ENCODE results near the gene TDRKH.

TDRKH gene, protein sequence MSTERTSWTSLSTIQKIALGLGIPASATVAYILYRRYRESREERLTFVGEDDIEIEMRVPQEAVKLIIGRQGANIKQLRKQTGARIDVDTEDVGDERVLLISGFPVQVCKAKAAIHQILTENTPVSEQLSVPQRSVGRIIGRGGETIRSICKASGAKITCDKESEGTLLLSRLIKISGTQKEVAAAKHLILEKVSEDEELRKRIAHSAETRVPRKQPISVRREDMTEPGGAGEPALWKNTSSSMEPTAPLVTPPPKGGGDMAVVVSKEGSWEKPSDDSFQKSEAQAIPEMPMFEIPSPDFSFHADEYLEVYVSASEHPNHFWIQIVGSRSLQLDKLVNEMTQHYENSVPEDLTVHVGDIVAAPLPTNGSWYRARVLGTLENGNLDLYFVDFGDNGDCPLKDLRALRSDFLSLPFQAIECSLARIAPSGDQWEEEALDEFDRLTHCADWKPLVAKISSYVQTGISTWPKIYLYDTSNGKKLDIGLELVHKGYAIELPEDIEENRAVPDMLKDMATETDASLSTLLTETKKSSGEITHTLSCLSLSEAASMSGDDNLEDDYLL

DNA sequence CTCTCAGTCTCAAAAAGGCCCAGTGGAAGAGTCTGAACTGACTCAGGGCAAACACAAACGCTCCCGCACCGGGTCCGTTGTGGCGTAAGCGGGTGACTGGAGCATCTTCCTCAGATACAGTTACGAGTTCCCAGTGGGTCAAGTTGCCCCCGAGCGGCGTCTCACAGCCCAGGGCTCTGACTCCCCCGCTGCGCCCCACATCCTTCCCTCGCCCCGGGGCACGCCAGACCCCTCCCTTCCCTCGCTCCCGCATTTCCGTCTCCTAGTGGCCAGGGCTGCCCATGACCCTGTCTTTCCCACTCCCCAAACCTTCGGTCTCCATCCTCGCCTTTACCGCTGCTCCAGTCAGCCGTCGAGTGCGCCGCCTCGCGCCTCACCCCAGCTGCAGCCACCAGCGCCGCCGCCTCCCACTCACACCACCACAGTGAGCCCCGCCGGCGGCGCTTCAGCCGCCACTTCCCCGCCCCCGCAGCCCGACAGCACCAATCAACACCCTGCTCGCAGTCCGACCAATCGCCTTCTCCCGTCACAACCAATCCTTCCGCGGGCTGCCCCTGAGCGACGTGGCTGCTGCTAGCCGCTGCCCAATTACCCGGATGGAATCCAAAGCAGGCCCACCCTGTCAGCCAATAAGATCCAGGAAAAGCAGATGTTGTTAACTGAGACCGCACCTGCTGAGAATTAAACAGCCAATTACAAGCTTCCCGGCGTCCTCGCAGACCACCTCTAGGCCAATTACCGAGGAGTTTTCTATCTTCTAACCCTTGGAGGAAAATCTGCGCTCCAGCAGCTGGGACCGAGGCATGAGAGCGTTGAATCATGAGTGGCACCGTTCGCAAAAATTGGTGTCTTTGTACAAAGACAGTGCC lies at the start of gene TDRKH:
TDRKH (minus strand) TSS at position 430 of the 869 bp plus-strand sequence. CDS start 7,478 bp downstream, outside the sequence.
- peak; percentile 99 for DNase-seq

DNA sequence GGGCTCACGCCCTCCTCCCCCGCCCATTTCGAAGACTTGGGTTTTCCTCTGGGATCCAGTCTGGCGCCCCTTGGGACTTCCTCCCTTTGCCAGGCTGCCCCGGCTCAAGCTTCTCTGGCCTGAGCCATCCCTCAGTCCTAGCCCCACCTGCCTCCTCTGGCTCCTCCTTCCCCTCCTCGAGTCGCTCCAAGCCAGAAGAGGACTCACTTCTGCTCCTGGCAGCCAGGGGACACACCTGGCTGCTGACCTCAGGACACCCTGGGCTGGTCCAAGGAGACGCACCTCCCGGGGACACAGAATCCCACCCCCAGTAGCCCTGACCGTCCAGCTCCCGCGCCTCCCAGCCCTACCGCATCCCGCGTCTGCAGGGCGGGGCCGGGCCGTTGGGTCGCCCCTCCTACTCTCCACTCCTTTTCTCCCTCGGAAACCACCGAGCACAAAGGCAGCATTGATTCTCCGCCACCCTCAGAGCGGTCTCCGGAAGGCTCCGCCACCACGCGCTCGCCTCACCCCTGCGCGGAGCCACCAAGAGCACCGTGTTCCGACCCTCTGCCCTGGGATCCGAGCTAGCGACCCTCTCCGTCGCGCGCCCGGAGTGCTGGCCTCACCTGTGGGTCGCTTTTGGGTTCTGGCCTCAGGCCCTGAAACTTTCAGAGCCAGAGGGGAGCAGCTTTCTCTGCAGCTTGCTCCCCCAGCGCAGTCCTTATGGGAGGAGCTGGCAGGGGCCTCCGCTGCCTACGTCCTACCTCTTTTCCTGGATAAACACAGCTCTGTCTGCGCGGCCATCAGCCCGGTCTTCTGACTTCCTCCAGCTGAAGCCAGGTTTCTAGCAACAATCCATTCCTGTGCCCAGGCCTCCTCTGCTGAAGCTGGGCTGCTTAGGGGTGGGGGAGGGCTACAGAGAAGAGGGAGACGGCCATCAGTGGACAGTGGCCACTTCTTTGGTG lies 49.4 kb upstream of the TDRKH start, which contains the start of gene C2CD4D:
C2CD4D (minus strand) TSS at position 364 of the 947 bp plus-strand sequence. CDS start 831 bp downstream, outside the sequence.
- DNase-seq = peak; percentile 88

DNA sequence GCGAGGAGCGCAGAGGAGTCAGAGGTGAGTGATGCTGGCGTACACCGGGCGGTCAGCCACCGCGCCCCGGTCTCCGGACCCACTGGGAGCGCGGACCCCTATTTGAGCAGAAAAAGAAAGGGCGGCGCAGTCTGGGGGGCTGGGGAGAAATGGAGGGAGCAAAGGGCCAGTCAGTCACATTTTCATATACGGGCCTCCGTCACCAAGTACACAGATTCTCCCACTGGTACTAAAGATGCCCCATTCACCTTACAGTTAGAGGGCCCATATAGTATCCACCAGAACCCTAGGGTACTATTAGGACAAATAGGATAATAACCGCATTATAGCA lies 48.7 kb upstream of the TDRKH start:
- DNase-seq = no peak

DNA sequence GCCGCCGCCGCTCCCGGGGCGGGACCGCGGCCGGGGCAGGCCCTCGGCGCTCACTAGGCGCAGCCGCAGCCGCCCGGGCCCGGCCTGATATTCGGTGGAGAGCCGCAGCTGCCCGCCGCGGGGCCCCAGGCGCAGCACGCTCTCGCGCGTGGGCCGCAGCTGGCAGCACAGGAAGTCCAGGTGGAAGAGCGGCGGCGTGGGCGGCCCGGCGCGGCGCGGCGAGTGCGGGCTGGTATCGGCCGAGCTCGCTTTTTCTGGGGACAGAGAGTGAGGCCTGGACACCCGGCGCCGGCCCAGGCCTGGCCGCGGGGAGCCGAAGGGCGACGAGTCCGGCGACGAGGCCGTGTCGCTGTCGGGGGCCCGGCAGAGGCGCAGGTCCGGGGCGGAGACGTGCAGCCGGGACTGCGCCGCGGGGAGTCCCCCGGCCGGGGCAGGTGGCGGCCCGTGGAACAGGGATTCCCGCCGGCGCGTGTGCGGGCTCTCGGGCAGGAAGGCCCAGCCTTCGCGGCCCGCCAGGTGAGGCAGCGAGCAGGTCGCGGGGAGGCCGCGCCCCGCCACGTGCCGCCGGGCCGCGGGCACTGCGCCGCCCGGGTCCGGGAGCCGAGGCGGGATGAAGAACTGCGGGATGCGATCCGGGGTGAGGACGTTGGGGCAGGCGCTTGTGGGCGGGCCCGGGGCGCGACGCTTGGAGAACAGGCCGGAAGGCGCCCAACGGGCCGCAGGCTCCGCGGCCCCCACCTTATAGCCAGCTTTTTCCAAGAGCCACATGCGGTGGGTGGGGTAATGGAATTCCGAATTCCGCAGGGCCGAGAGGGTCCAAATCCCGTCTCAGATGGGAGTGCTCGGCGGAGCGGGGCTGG lies 48.2 kb upstream of the TDRKH start:
- DNase-seq = peak; percentile 58

DNA sequence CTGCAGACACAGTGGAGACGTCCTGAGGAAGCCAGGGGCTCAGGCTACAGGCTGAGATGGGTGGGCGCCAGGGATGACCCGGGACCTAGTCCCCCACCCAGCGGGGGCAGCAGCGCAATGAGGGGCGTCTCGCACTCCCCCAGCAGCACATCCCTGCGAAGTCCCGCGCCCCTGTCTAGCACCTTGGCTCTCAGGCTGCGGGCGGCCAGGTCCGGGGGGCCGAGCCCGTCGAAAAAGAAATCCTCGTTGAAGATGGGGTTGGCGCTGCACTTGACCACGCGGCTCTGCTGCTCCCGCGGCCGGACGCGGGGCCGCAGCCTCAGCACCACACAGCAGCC lies 47.6 kb upstream of the TDRKH start:
- no peak for DNase-seq

DNA sequence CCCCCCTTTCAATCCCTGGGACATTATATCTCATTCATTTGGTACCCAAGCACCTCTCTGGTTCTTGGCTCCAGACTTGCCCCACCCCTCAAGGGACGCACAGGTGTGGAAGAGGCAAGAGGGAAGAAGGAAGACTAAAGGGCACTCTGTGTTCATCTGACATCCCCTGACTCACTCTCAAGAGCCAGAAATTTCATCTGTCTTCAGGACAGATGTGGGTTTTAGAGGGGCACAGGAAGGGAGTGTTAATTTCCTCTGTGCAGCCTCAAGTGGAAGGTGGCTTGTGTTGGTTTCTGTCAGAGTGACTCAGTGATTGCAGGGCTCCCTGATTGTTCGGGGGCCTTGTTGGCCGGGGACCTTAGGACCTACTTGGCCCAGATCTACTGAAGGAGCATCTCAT lies 46.9 kb upstream of the TDRKH start:
- DNase-seq = peak; percentile 72

DNA sequence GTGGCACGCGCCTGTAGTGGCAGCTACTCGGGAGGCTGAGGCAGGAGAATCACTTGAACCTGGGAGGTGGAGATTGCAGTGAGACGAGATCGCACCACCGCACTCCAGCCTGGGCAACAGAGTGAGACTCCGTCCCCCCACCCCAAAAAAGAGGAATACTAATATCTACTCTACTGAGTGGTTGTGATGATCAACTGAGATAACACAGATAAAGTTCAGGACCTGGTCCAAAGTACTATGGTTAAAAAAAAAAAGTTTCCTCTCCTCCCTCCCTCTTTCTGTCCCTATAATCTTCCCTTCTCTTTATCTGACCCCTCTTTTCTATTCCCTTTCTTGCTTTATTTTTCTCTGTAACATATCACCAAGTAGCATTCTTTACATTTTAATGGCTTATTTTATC lies 45.3 kb upstream of the TDRKH start:
- DNase-seq = no peak

DNA sequence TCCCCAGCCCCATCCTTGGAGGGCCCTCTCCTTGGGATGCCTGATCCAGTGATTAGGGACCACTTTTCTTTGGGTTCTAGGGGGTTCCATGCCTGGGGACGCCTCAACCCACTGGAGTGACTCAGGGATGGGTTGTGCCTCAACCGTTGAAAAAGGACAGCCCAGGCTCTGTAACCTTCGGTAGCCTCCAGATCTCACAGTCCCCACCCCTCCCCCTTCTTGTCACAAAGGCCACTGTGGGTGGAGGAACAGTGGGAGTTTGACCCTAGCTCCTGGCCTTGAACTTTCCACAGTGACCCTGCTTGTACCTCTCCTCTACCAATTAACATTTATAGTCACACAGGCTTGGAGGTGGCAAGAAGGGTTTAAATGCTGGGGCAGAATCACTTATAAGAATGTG lies 43.9 kb upstream of the TDRKH start:
- DNase-seq = no peak

DNA sequence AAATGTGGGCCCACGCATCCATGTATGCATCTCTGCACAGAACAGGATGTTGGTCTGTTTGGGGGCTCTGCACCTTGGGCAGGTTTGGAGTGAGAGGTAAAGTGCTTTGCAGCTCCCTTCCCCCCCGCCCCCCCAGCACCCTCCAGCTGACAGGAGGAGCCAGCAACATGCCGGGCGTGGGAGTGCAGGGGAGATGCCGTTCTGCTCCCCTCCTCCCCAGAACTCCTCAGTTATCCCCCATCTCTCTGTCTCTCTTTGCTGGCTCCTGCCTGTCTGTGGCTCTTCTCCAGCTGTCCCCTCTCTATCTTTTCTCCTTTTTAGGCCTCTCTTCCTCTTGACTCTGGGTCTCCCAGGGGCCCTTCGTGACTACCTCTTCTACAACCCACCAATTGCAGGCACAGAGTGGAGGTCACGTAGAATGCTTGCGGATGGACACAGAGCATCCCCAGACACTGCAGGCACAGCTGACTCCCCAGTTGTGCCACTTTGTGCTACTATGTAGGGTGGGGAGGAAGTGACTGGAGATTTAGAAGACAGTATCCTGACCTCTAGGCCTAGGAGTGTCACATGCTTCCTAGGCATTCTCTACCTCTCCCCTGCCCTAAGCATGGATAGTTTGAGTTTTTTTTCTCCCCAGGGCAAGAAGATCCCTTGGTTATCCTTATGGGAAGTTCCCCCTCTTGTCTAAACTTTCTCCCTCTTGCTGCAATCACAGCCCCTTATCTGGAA lies 43.0 kb upstream of the TDRKH start:
- DNase-seq = no peak

DNA sequence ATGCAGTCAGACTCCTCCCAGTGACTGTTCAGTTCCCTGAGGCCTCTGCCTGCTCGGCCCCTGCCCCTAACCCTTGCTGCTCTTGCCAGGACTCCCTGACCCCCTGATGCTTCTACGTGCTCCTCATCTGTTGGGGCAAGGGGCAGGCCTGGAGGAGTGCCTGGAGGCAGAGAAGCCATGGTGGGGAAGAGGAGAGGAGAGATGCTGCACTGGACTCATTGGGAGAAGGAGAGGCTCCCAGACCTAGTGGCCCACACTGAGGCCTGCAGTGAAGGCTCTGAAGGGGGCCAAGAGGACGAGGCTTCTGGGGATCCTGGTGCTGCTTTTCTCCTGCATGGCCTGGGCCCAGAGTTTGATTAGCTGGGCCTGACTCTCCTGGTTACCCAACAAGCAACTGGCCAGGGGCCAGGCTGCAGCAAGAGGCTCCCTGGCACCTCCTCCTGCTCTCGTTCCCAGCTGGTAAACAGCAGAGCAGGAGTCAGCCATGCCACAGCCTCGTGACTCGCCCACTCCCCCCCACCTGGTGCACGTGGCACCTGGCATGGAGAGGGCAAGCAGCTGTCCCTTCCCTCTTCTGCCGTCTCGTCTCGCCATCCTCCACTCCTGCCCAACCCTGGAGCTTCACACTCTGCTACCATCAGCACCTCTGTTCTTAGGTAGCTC lies 42.1 kb upstream of the TDRKH start:
- DNase-seq = no peak

DNA sequence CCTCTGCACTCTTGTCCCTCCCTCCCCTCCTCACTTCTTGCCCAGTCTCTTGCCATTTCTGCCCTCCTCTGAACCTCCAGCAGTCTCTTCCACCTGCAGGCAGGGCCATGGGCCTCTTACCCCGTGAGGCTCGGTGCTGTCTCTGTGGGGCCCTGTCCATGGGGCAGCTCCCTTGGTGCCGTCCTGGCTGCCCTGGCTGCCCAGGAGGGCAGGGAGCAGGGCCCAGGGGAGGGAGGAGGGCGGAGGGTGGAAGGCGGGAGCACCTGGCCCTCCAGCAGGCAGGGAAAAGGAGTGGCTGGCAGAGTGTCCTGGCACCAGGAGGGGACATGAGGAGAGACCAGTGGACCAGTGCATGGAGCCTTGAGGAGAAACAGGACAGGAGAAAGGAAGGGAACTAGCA lies 41.3 kb upstream of the TDRKH start, which contains the start of gene RORC:
RORC (minus strand) TSS at position 198 of the 400 bp plus-strand sequence; CDS start at position 160, 38 bp downstream.
- no peak for DNase-seq

DNA sequence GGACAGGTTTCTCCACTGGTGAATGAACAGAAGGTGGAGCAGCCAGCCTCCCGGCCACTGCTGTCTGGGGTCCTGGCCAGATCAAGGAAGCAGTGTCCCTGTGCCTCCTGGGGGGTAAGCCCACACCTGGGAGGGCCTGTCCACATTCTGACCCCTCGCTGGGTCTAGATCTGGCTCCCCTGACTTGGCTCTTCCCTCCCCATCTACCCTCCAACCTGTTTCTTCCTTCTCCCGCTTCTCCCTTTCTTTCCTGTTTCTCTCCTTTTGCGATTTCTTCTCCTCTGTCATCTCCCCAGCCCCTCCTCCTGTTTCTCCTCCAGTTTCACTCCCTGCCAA lies 40.9 kb upstream of the TDRKH start:
- DNase-seq = no peak

DNA sequence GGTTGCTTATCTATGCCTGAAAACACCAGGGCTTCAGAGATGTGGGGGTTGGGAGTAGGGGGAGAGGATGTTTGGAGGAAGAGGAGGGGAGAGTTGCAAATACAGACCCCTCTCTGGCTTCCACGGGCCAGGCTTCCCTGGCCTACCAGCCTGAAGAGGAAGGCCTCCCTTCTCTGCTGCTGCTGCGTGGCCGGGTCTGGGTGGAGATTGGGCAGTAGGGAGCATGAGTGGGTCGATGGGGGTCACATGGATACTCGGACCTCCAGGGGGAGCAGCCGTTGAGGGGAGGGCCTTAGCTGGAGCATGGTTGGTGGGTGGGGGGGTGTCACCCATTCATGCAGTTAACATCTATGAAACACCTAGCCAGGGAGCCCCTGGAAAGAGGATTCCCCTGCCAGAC lies 39.8 kb upstream of the TDRKH start:
- DNase-seq = no peak

DNA sequence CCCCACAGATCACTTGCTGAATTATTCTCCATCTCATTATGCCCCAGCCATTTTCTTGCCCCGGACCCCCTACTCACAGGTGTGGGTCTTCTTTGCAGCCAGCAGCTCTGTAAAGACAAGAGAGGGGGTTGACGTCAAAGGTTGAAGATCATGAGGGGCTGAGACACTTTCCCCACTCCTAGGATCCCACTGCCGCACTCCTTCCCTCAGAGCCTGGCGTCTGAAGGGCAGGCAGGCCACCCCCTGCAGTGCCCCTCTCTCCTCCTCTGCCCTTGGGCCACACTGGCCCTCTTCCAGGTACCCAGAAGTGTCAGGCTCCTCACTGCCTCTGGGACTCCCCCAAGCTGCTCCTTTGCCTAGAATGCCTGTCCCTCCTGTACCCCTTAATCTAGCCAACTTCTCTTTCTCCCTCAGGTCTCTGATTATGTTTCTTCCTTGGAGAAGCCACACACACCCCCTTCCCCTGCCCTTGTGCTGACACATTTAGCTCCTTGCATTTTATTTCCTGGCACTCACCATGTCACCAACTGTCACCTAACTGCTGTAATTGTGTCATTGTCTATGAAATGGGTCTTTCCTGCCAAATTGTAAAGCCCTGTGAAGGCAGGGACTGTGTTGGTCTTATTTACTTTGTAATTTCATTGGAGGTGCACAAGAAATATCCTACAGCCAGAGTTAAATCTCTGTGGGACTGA lies 39.2 kb upstream of the TDRKH start:
- DNase-seq = peak; percentile 78

DNA sequence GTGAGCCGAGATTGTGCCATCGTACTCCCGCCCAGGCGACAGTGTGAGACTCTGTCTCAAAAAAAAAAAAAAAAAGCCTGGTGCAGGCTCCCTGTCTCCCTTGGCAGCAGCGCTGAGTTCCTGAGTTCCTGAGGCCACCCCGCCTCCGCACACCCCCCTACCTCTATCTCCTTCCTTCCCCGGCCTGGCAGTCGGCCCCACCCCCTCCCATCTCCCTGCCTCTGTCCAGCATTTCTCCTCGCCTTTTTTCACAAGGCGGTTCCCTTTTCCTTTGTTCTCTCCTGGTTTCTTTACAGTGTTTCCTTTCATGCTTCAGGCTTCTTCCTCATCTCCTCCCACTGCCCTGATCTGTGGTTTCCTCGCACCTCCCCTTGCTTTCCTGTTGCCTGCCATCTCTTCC lies 38.6 kb upstream of the TDRKH start:
- peak; percentile 42 for DNase-seq

DNA sequence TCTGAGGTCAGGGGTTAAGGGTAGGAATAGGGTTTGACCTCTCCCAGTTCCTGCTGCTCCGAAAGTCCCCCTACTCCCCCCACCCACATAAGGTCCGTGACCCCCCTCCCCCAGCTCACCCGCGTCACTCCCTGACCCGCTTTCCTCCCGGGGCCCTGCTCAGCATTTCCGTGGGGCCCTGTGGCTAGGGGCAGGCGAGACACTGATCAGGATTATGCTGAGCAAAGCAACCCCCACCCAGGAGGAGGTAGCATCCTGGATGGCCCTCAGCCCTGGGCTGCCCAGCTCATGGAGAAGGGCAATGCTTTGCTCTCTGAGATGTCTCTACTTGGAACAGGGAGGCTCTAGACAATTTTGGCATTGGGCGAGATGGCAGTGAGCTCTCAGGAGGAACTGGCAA lies 37.6 kb upstream of the TDRKH start:
- peak; percentile 49 for DNase-seq

DNA sequence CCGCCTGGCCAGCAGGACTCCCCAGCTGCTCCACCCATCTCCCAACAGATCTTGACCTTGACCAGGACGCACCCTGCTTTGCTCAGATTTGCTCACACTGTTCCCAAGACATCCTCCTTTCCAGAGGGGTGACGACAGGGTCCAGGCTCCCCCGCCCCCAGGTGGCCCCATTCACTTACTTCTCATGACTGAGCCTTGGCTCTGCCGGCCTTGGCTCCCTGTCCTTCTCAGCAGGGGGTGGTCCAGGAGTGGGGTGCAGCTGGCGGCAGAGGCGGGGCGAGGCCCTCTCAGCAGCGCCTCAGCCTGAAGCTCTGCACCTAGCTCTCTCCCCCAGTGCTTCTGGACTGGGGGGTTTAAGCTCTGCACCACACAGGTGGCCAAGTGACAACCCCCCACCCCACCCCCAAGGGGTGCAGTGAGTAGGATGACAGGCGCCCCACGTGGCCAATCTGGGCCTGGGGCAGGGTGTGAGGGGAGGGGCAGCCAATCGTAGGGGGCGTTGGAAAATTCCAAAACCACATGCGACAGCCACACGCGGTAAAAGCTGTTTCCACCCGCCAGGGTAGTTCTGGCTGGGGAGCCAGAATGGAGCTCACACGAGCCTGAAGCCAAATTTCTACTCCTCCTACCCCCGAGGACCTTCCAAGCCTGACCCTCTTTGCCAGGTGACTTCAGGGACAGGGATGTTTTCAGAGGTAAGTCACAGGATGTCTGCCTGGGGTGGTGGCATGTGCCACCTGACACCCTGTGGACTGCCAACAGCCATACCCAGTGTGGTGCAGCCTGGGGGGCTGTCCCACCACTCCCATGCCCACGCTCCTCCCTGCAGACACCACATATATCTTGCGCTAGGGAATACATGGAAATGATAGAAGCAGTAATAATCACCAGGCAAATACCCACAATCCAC lies 35.7 kb upstream of the TDRKH start:
- peak; percentile 57 for DNase-seq

DNA sequence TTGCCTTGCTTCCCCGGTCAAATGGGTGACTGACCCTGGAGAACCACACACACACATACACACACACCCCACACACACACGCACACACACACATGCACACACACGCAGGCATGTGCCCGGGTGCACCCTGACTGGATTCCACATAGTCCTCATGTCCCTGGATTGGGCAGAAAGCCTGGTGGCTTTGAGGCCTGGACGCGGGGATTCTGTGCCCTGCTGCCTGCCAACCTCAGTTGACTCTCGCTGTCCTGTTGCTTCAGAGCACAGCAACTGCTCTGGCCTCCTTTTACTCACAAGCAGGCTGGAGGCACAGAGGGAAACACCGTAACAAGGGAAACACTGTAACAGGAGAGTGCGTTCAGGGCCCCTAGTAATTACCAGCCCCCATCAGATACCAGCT lies 34.9 kb upstream of the TDRKH start:
- no peak for DNase-seq

DNA sequence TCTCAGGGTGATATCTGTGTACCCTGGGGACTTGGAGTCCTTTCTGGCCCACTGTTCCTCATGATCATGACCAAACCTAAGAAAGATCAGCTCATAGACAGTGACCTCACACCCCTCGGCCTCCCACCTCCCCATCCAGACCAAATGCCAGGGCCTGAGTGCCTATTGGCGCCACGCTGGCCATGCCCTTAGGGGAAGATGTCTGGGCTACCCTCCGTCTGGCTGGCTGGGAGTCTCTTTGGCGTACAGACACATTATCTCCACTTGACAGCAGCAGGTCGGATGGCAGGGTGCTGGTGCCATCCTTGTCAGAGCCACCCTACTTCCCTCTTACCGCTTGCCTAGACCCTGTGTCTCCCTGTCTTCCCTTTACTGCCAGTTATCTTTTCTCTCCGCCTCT lies 32.9 kb upstream of the TDRKH start:
- no peak for DNase-seq
